ENCODE measurements around the gene ARL6IP6.
A peak's percentile ranks its signal among the peaks of the same experiment; 100 is the strongest.
"Not testable (repeated sequence)": the region's sequence is repeated elsewhere in the genome, so short reads cannot be mapped to it uniquely, and the experiment has no call there.

The ARL6IP6 gene

DNA sequence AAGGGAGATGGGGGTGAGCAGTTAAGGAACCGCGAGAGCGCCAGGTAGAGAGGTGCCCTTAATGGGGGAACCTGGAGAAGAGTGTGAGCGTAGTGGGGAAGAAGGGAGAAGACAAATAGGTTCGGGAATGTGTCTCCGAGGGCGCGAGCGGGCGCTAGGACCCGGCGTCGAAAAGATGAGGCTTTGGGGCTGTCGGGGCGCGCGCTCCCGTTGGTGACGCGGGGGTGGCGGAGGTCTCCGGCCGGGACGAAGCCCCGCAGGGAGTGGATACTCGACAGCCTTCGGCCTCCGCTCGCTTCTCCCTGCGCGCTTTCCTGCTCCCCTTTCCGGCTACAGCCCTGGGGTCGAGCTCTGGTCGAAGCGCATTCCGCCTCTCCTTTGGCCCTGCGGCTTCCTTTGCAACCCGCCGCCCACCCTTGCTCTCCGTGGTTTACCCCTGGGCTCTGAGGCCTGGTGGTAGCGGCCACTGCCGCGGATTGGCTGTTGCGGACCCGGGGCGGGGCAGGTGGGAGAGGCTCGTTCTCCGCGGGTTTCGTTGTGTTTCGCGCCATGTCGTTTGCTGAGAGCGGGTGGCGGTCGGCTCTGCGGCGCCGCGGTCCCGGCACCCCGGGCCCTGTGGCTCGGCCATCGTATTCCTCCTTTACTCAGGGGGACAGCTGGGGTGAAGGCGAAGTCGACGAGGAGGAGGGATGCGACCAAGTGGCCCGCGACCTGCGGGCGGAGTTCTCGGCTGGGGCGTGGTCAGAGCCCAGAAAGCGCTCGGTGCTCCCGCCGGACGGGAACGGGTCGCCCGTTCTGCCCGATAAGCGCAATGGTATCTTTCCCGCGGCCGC lies at the start of gene ARL6IP6:
Gene ARL6IP6 (plus strand): TSS at position 545 of the 833 bp plus-strand sequence. CDS start 5 bp downstream, at position 550.
- DNase-seq (ENCODE audit: low read depth) = peak; percentile 62

DNA sequence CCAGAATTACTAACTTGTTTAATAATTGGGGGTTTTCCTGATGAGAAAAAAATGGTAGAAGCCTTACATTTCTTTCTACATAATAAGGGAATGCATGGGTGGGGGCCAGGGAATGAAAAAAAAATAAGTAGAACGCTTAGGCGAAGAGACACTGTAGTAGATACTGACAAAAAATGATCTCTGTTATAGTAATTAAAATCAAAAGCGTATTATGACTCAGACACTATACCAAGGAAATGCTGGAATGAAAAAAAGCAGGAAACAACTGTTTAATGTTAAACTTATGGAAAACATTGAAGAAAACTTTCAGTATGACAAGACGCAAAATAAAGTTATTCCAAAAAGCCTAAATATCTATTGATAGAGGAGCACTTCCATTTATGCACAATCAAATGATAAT lies 44.1 kb upstream of the ARL6IP6 start:
- no peak for DNase-seq (ENCODE audit: low read depth)

DNA sequence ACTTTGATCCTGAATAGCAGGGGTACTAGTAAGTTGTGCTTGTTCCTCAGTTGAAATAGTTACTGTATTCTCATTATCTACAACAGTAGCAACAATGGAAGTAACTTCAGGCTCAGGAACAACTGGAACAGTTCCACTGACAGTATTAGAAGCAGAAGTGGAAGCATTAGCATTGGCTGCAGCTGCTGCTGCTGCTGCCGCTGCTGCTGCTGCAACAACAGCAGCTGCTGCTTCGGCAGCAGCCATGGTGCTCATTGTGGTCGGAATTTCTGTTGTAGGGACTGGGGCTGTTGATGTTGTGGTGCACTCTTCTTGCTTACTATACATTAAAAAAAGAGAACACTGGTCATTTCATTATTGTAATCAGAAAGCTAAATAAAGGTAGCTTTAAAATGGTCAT lies 42.0 kb upstream of the ARL6IP6 start:
- DNase-seq (ENCODE audit: low read depth) = no peak

DNA sequence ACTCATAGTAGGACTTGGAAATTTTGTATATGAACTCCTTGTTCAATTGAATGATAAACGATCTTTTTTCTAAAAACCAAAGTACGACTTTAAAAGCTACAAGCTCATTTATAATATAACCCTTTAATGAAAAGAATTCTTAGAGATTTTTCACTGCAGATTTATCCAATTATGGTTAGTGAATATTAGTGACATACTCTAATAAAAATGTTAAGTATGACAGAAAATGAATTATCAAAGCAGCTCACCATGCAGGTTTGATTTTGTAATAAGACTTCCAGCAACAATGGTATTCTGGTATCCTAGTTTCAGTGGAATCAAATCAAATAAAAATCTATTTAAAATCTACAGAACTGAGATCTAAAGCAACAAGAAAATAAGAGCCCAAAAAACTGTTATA lies 39.6 kb upstream of the ARL6IP6 start:
- no peak for DNase-seq (ENCODE audit: low read depth)

DNA sequence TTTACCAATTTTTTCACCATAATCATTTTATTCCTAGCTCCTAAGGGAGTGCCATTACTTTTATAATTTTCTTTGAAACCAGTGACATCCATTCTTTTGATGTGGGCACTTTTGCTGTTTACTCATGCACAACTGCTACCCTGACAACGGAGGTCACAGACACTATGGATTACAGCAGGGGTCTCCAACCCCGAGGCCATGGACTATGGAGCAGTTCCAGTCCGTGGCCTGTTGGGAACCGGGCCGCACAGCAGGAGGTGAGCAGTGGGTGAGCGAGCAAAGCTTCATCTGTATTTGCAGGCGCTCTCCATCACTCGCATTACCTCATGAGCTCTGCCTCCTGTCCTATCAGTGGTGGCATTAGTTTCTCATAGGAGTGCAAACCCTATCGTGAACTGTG lies 35.8 kb upstream of the ARL6IP6 start:
- DNase-seq (ENCODE audit: low read depth) = no peak

DNA sequence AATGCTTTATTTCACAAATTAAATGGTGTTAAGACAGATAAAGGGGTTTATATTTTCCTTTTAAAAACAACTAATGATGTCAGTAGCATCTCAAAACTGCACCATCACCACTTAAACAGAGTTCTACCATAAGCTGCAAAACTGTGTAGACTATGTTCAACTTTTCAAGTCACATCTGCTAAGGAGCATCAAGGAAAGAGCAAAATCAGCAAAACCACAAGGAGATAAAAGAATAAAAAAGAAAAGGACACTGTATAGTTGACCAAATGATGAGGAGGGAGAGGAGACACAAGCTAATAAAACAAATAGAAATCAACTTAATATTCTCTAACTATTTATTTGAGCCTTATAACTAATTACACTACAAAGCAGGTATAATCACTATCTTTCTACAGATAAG lies 35.0 kb upstream of the ARL6IP6 start:
- DNase-seq (ENCODE audit: low read depth) = no peak

DNA sequence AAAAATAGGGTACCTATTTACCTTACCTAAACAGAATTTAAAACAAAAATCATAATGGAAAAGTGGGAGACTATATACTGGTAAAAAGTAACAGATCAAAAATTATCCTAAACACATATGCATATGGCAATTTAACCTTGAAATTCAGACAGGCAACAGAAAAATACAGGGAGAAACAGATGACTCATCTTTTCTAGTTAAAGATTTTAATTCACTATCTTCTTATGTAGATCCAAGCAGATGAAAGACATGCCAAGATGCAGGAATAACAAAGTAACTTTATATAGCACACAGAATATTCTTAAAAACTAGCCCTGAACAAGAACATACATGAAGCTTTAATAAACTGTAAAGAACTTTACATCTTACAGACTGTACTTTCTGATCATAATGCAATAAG lies 32.1 kb upstream of the ARL6IP6 start:
- DNase-seq (ENCODE audit: low read depth) = no peak

DNA sequence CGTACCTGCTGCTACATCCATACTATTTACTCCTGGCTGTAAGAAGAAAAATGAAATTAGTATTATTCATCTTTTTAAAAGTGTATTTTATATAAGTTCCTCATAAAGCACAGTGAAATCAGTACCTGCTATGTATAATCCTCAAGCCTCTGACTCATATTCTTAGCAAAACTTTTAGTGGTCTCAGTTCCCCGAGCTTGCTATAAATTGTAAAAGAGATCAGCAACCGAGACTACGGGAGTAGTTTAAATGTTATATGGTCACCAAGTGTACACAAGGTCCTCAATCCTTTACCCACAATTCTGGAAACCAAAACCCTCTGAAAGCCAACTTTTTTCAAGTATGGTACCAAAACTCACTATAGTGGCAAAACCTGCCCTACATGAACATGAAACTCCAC lies 25.4 kb upstream of the ARL6IP6 start:
- DNase-seq (ENCODE audit: low read depth) = no peak

DNA sequence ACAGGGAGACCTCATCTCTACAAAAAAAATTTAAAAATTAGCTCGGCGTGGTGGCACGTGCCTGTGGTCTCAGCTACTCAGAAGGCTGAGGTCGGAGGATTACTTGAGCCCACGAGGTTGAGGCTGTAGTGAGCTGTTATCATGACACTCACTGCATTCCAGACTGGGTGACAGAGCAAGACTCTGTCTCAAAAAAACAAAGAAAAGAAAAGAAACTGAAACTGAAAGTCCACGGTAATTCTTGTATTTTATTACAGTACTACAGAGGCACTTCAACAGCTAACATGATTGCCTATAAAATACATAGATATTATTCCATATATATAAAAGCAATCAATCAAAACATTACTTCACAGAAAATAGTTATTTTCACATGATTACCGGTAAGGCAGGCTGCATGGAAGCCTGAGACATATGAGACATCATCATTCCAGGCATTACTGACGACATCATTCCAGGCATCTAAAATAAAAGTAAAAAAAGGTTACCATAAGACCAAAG lies 24.2 kb upstream of the ARL6IP6 start:
- peak; percentile 17 for DNase-seq (ENCODE audit: low read depth)

DNA sequence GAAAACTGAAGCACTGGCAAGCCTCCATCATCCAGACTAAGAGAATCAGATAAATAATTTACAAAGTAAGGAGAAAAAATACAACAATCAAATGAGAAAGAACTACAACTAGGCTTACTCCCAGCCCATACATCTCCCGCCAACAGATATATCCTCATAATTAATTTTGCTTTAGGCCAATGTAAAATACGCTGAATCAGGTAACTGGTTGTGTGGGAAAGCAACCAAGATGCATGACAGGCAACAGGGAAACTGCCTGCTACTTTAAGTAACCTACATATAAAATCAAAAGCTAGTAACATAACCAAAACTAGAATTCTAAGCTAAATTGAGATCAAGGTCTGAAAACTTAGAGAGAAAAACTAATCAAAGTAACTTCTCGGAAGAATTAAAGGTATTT lies 22.7 kb upstream of the ARL6IP6 start:
- DNase-seq (ENCODE audit: low read depth) = no peak

DNA sequence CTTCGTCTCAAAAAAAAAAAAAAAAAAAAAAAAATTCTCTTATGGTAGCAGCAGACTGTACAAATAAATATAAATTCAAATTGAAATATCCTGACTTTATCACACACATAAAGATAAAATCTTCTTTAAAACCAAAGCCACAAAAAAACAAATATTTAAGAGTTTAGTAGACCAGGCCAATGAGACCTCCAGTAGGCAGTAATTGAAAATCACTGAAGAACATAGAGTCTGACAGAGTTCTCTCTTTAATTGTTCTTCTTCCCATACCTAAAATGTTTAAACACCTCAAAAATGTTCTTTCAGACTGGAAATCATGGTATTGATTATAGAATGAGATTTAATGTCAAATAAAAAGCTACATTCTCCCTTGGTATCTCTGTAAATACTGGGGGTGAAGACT lies 21.9 kb upstream of the ARL6IP6 start:
- peak; percentile 9 for DNase-seq (ENCODE audit: low read depth)

DNA sequence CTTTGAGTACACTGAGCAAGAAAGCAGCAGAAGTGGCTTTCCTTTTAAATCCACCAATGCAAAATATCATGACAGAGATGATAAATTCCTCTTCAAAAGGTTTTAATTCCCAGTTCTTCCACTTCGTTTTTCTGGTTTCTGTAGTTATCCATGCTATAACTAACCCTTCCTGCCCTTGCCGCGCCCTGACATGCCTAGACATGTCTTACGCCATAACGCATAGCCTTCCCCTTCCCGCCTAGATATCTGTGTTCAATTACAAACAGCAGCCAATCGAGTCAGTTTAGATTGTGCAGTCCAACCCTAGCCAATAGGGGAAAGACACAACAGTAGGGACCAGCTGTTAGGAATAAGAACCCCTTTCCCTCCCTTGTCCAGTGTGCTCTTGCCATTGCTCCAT lies 17.2 kb upstream of the ARL6IP6 start:
- DNase-seq (ENCODE audit: low read depth) = no peak

DNA sequence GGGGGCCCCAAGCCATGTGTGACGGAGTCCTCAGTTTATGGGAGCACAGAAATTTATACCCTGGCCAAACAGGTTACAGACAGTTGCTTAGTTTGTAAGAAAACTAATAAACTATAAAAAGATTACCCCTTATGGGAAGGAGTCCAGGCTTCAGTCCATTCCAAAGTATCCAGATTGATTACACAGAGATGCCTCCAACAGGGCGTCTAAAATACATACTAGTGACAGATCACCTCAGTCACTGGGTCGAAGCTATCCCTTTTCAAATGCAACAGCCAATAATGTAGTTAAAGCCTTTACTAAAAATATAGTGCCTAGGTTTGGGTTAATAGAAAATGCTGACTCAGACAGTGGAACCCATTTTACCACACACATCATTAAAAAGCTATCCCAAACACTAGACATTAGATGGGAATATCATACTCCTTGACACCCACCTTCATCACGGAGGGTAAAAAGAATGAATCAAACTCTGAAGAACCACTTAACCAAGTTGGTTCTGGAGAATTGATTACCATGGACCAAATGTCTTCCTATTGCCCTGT lies 11.9 kb upstream of the ARL6IP6 start:
- no peak for DNase-seq (ENCODE audit: low read depth)

DNA sequence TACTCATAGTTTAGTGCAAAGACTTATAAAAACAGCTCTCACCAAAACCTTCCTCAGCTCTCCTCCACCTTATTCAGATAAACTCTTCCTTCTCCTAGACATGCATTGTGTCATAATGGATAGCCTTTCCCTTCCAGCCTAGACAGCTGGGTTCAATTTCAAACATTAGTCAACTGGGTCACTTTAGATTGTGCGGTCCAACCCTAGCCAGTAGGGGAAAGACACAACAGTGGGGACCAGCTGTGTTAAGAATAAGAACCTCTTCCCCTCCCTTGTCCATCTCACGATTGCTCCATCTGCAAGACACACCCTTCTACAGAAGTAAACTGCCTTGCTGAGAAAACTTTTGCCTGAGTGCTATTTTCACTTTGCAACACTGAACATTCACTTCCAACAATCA lies 9.7 kb upstream of the ARL6IP6 start:
- no peak for DNase-seq (ENCODE audit: low read depth)

DNA sequence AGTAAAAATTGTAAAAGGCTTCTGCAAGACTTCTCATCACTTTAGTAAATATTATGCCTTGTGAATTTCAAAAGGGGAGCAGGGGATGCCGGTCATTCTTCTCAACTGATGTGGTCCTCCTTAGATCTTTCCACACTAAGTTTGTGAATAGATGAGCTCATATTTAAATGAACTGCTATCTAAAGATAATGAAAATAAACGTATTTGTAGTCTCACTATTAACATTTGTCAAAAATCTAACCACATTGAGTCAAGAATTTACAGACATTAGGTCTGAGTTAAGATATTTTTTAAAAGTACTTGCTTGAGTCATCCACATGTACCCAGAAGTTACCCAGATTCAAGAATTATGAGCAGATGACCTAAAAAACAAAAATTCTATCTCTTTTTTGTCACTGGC lies 7.7 kb upstream of the ARL6IP6 start:
- no peak for DNase-seq (ENCODE audit: low read depth)

DNA sequence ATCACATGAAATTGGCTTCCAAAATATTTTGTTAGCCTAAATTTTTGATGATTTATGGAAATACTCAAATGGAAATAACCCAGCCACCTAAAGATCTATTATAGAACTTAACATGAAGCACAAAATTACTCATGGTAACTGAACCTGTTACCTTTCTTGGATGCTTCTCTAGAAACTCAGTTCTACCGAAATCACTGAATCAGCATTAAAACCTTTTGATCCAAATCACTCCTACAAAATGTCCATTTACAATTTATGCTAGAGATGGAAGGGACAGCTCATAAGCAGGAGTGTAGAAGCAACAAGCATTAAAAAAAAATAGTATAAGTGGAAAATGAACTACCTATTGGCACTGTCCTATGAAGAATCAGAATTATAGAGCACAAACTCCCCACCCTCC lies 3.3 kb upstream of the ARL6IP6 start:
- DNase-seq (ENCODE audit: low read depth) = no peak

DNA sequence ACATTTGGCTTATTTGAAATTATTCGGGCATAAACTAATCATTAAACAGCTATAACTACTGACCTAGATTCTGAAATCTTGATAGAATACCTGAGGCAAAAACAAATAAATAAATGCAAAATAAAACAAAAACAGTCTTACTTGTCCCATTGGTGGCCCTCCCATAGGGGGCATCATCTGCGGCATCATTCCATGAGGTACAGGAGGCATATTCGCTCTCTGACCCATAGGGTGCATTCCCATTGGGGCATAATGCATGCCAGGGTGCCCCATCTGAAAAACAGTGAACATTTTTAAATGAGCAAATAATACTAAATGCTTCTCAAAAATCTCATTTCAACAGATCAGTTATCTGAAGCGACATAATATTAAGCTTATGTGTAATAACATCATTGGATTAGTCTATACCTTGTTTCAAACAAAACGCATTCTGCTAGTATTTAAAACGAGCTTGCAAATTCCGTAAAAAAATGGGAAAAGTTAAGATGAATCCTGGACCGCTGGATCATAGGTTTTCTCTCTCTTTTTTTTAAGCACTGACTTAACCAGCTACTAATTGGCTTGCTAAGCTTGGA lies 2.5 kb upstream of the ARL6IP6 start:
- DNase-seq (ENCODE audit: low read depth) = no peak

DNA sequence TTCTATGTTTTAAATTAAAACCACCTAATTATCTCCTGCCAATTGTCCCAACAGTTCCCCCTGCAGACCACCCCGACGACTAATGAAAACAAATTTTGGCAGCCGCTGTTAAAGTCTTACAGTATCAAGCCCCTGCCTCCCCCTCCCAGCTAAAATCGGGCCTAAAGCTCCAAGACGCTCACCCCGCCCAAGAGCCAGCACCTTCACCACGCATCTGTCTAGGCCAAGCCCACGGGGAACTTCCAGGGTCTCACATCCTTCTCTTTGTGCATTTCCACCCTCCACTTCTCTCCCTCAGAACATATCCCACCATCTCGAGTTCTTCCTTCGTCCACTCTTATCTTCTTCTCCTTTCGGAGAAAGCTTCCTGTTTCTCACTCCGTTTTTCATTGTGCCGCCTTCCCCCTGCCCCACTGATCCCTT lies 1.6 kb upstream of the ARL6IP6 start:
- no peak for DNase-seq (ENCODE audit: low read depth)

DNA sequence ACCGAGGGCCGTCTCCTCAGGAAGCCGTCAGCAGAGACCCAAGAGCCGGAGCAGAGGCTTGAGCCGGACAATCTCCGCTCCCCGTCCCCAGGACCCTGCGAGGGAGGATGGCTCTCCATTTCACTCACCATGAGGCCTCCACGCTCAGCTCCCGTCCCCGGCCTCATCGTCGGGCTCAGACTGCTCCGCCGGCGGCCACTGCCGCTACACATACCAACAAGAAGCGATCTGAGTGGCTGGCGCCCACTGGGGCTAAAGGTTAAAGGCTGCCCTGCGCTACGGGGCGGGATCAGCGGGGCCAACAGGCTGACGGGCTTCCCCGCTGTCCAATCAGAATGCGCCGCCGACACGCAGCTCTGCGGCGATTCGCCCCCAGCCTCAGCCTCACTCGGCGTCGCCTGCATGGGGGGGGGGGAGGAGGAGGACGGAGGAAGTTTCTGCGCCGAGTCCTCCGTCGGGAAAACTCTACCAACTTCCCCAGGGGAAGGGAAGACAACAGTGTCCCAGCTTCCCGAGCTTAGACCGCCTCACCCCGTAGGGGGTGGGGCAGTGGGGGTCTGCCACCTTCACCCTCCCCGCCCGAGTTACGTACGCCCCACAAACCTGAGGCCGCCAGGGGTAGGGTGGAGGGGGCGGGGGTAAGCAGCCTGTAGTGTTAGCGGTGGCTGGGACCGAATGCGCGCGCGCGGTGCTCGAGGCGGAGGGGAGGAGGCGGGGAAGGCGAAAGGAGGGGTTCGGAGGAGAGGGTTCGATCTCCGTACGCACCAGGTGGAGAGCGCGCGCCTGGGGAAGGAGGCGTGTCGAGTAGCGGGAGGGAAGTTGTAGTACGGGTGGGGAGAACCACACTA lies 968 bp upstream of the ARL6IP6 start, which contains the start of gene PRPF40A:
Gene PRPF40A (minus strand): TSS at position 234 of the 848 bp plus-strand sequence. CDS start 22 bp downstream, at position 212.
- DNase-seq (ENCODE audit: low read depth) = peak; percentile 79

DNA sequence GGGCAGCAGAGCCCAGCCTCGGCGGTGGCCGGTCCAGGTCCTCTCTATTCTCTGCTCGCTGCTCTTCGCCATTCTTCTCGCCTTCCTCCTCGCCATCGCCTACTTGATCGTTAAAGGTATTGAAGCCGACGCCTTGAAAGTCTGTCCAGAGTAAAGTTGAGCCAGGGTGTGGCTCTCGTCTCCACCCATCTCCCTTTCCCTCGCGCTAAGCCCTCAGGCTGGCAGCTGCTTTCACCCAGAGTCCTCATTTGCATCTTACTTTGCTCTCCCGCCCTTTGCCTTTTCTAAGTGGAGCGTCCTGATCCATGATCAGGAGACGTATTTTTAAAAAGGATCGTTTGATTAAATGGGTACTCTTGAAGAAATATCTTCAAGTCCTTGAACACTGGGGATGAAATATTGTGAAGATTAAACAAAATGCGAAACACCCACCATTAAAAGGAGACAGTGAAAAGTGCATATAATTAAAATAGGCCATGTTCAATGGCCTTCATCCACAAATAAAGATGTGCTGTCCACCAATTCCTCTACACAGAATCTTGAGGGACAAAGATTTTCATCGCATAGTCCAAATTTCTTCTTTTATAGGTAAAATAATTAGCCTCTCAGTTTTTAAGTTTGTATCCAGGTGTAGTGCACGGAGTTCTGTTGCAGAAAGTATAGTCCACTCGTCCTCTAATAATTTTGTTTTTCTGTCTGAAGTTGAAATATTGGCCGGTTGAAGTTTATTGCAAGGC lies 657 bp downstream of the ARL6IP6 start:
- peak; percentile 5 for DNase-seq (ENCODE audit: low read depth)

DNA sequence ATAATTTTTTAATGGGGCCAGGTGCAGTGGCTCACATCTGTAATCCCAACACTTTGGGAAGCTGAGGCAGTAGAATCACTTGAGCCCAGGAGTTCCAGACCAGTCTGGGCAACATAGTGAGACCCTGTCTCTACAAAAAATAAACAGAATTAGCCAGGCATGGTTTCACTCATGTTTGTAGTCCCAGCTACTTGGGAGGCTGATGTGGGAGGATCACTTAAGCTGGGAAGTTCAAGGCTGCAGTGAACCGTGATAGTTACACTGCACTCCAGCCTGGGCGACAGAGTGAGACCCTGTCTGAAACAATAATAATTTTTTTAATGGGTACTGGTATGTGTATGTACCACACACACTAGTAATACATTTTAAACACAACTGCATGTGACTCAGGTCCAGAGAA lies 2.4 kb downstream of the ARL6IP6 start:
- DNase-seq (ENCODE audit: low read depth) = no peak

DNA sequence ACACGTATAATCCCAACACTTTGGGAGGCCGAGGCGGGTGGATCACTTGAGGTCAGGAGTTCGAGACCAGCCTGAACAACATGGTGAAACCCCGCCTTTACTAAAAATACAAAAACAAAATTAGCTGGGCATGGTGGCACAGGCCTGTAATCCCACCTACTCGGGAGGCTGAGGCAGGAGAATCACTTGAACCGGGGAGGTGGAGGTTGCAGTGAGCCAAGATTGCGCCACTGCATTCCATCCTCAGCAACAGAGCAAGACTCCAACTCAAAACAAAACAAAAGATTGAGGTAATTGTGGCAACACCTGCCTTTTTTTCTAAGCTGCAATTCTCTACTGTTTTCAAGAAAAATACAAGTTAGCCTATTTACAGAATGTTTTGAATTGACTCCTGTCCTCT lies 4.2 kb downstream of the ARL6IP6 start:
- DNase-seq (ENCODE audit: low read depth) = not testable (repeated sequence)

Measured in GM04503 (cell line).